ENCODE measurements around the gene GNAI2.
"Not testable (repeated sequence)": the region's sequence is repeated elsewhere in the genome, so short reads cannot be mapped to it uniquely, and the experiment has no call there.

GNAI2 gene

GRCh38 chr3:50275141-50275995 is 39.4 kb downstream of the GNAI2 start:
- DNase-seq = no peak

DNA sequence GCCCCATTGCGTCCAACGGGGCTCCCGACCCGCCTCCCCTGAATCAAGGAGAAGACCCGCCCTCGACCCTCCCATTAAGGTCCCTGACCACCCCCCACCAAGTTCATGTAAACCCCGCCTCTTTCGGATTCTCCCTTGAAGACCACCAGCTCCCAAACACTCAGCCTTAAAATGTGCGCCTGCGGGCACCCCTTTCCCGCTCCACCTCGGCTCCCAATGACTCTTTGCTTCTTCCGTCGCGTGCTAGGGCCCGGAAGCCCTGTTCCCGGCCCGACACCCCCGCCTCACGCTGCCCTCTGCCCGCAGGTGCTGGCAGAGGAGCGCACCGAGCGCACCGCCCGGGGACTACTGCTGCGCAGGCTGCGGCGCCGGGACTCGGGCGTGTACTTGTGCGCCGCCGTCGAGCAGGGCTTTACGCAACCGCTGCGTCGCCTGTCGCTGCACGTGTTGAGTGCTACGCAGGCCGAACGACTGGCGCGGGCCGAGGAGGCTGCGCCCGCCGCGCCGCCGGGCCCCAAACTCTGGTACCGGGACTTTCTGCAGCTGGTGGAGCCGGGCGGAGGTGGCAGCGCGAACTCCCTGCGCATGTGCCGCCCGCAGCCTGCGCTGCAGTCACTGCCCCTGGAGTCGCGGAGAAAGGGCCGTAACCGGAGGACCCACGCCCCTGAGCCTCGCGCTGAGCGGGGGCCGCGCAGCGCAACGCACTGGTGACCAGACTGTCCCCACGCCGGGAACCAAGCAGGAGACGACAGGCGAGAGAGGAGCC is 40.2 kb downstream of the GNAI2 start:
- no peak for DNase-seq

- DNase-seq = no peak
Measured at GRCh38 chr3:50276762-50277101, 40.7 kb downstream of the GNAI2 start.

GRCh38 chr3:50278123-50278879 is 42.3 kb downstream of the GNAI2 start:
- peak in 18 of 58 donors; percentile 31 to 71 (median 54) for DNase-seq

- peak in 15 of 58 donors; percentile 16 to 71 (median 52) for DNase-seq
Measured at GRCh38 chr3:50278880-50279224, 42.8 kb downstream of the GNAI2 start, which contains the start of gene LSMEM2. Gene LSMEM2, plus strand, starts transcription at chr3:50279087. Its CDS starts 27 bp downstream, at chr3:50279114.

- no peak for DNase-seq
Measured at GRCh38 chr3:50279255-50280016, 43.4 kb downstream of the GNAI2 start.

- DNase-seq = not testable (repeated sequence)
Measured at GRCh38 chr3:50284121-50284520, 48.1 kb downstream of the GNAI2 start.

- DNase-seq = no peak
Measured at GRCh38 chr3:50286322-50287227, 50.6 kb downstream of the GNAI2 start.

- no peak for DNase-seq
Measured at GRCh38 chr3:50287262-50287661, 51.3 kb downstream of the GNAI2 start.

DNA sequence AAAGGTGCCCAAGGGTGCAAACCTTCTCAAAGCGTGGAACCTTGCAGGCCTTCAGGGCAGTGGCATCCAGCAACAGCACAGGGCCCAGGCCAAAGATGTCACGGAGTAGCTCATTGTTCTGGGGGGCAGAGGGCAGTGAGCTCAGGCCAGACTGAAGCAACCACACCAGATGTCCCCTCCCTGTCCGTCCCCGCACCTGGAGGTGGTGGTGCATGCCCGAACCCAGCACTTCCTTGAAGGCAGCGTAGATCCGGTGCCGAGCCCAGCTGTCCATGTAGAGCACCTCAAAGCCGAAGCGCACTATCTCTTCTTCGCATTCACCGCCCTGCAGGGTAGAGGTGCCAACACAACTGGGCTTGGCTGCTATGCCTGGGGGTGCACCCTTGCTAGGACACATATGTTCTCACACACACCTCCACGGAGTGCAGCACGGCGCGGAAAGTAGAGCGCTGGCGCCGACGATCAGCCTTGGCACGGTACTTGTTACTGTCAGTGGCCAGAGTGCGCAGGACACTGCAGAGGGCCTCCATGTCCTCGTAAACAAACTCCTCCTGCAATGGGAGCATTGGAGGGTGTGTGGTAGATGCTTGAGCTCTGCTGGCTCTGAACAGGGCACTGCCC is 52.5 kb downstream of the GNAI2 start:
- no peak for DNase-seq

DNA sequence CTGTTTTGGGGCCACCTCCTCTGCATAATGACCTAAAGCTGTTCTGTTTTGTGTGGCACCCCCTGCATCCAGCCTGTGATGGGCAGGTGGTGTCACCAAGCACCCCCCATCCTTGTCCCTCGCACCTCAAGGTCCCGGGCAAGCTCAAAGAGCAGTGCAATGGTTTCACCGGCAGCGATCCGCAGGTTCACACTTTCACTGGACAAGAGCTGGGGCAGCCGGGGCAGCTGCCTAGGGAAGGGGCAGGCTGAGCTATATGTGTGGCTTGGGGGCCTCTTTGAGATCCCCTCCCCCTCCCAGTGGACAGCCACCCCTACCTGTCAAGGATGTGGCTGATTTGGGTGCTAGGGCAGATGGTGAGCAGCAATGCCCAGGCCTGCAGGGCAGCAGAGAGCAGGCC is 53.1 kb downstream of the GNAI2 start:
- no peak for DNase-seq

GRCh38 chr3:50290161-50290641 is 54.2 kb downstream of the GNAI2 start:
- no peak for DNase-seq

DNA sequence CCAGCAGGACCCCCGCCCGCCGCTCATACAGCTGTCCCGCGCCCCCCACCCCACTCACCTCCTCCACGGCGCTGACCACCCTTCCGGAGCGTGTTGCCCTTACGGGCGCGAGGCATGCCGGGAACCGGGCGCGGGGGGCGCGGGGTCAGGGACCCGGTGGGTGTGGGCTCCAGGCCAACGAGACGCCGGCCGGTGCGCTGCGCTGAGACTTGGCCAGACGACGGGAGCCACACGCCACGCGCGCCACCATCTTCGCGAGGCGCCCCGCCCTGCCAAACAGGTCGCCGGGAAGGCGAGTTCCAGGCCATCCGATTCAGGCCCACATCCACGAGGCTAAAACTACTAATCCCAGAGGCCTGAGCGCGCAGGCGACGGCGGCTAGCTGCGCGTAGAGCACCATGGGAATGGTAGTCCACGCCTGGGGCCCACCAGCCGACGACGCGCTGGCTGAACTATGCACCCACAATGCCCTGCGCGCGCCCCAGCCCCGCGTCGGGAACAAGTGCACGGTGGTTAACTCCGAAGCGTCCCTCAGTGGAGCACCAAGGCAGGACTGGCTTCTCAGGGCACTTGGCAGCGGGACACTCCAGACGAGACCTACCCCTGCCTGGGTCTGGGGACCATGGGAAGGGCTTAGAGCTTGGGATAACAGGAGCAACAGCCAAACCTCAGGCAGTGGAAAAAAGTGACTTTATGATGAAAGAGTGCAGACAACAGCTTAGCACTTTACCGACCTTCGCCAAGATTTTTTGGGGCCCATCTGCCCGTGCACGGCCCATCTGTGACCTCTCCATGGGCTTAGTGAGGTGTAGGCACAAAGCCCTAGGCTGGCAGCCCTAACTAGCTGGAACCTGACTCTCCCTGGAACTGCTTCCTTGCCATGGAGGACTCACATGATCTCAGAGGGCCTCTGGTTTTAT is 56.4 kb downstream of the GNAI2 start, which contains the start of gene IFRD2:
Gene IFRD2, minus strand, starts transcription at position 271 of the 920 bp plus-strand sequence. Its CDS starts 155 bp downstream, at position 116.
- peak; percentile 75 to 99 (median 97) for DNase-seq

- DNase-seq = no peak
Measured at GRCh38 chr3:50293079-50293801, 57.2 kb downstream of the GNAI2 start.

GRCh38 chr3:50294089-50294488 is 58.1 kb downstream of the GNAI2 start:
- DNase-seq = no peak

DNA sequence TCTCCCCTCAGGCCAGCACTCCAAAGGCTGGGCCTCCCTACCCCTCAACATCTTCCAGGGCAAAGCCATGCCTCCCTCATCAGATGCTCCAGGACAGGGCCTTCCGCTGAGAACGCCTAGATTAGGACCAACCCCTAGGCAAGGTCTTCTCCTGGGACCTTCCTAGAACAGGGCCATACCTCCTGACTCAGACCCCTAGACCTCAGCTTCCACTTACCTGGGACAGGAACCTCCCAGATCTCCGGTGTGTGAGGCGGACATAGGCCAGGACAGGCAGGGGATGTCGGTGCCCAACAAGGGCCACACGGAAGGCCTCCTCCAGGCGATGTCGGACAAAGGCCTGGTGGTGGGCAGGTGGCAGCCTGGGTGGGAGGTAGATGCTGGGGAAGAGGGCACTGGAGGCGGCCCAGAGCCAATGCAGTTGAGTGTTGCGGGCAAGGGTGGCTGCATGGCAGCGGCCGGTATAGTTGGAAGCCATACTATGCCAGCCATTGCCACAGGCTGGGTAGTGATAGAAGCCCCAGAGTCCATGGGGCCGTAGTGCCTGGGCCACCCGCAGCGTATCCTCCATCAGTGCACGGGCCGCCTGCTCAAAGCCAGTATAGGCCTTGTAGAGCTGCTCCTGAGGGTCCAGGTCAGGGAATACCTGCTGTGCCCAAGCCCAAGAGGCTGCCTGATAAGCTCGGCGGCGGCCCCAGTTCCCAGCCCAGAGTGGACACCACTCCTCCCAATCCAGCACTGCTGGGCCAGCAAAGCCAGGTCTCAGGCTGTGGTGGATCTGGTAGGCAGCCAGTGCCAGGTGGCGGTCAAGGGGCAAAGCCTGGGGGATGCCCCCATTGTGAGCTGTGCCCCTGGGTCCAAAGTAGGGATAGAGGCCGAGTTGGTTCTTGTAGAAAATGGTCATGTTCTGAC is 58.7 kb downstream of the GNAI2 start:
- no peak for DNase-seq
